IMR-90 (cell line): ENCODE results near the gene NARF. TPM values are rescaled to one million over a fixed set of nuclear protein-coding genes. Genes with fewer than 3 reads are reported as not detected.

Experiments
- ATAC-seq: fragments of 200-7000 bp; cut with Tn5 transposase; 2 replicates; pipeline ENCODE4 v1.9.1; 2020; ENCODE audit warnings: low read depth, mild to moderate bottlenecking, moderate library complexity
- BruUV-seq: library from RNA; stranded (reverse); fragments of 400-500 nt; replicated peaks from 2 replicates; lab custom pipeline; 2021; lab: Mats Ljungman, UMichigan
- CTCF ChIA-PET: fragments of 300-600 bp; formaldehyde crosslinking; extraction: SDS; loops from one replicate; lab custom pipeline; 2021; ENCODE audit warnings: antibody characterized with exemption; lab: Yijun Ruan, JAX
- POLR2A ChIA-PET: fragments of 300-600 bp; sonication (Branson Sonifier 250); formaldehyde crosslinking; loops from one replicate; lab custom pipeline; 2022; ENCODE audit warnings: antibody characterized with exemption; ENCODE audit not compliant: unreplicated experiment; lab: Charles Lee
- DNase-seq: peaks from one replicate; pipeline ENCODE4 v3.0.0; 2013
- H2AFZ ChIP-seq: replicated peaks from 2 replicates; pipeline ENCODE3; 2013; ENCODE audit warnings: low read length, mild to moderate bottlenecking; ENCODE audit not compliant: poor library complexity
- H2AK5ac ChIP-seq: 2 replicates; pipeline ENCODE4 v1.6.1; 2013; ENCODE audit warnings: low read depth, low read length, inconsistent platforms
- H2AK9ac ChIP-seq: replicated peaks from 2 replicates; pipeline ENCODE3; 2013; ENCODE audit warnings: mild to moderate bottlenecking, low read depth, low read length, moderate library complexity; ENCODE audit not compliant: poor library complexity
- H2BK120ac ChIP-seq: 2 replicates; pipeline ENCODE4 v1.6.1; 2013; ENCODE audit warnings: low read depth, low read length, inconsistent platforms
- H2BK15ac ChIP-seq: 3 replicates; pipeline ENCODE4 v1.6.1; 2013; ENCODE audit warnings: low read depth, low read length, inconsistent platforms
- H2BK20ac ChIP-seq: 2 replicates; pipeline ENCODE4 v1.6.1; 2013; ENCODE audit warnings: low read depth, mild to moderate bottlenecking, inconsistent platforms, low read length, moderate library complexity
- H2BK5ac ChIP-seq: 2 replicates; pipeline ENCODE4 v1.6.1; 2013; ENCODE audit warnings: mild to moderate bottlenecking, low read depth, low read length, inconsistent platforms; ENCODE audit not compliant: poor library complexity, severe bottlenecking
- H3K14ac ChIP-seq: replicated peaks from 2 replicates; pipeline ENCODE4 v1.6.1; 2013; ENCODE audit warnings: low read depth, low read length, inconsistent platforms
- H3K18ac ChIP-seq: 2 replicates; pipeline ENCODE4 v1.6.1; 2013; ENCODE audit warnings: low read depth, low read length, control low read depth
- H3K23ac ChIP-seq: 2 replicates; pipeline ENCODE4 v1.6.1; 2013; ENCODE audit warnings: low read depth, low read length, inconsistent platforms
- H3K27ac ChIP-seq: 2 replicates; pipeline ENCODE4 v1.5.1; 2013; ENCODE audit warnings: mild to moderate bottlenecking, control low read depth, low read length; ENCODE audit not compliant: insufficient read depth
- H3K27me3 ChIP-seq: 2 replicates; pipeline ENCODE4 v1.6.1; 2013; ENCODE audit warnings: low read length; ENCODE audit not compliant: control insufficient read depth, insufficient read depth
- H3K36me3 ChIP-seq: 2 replicates; pipeline ENCODE4 v1.6.1; 2013; ENCODE audit warnings: low read length, mixed read lengths; ENCODE audit not compliant: control insufficient read depth, insufficient read depth
- H3K4ac ChIP-seq: 2 replicates; pipeline ENCODE4 v1.6.1; 2013; ENCODE audit warnings: low read depth, low read length, inconsistent platforms
- H3K4me1 ChIP-seq: 2 replicates; pipeline ENCODE4 v1.6.1; 2013; ENCODE audit warnings: low read length, mixed read lengths; ENCODE audit not compliant: control insufficient read depth, insufficient read depth
- H3K4me2 ChIP-seq: 2 replicates; pipeline ENCODE4 v1.6.1; 2013; ENCODE audit warnings: low read depth, mild to moderate bottlenecking, control low read depth, low read length, moderate library complexity
- H3K4me3 ChIP-seq: 2 replicates; pipeline ENCODE4 v1.5.1; 2013; ENCODE audit warnings: low read depth, mild to moderate bottlenecking, control low read depth, low read length, moderate library complexity; ENCODE audit not compliant: insufficient read depth
- H3K56ac ChIP-seq: 2 replicates; pipeline ENCODE4 v1.6.1; 2013; ENCODE audit warnings: low read length, inconsistent platforms; ENCODE audit not compliant: insufficient read depth; ENCODE audit errors: extremely low read depth
- H3K79me1 ChIP-seq, 2 experiments: 2 replicates each; pipeline ENCODE4 v1.6.1; 2013; ENCODE audit warnings: low read length in 2 of 2, inconsistent platforms in 1 of 2, low read depth in 1 of 2
- H3K9ac ChIP-seq: 2 replicates; pipeline ENCODE4 v1.6.1; 2013; ENCODE audit warnings: low read depth, low read length, control low read depth
- H3K9me1 ChIP-seq: 2 replicates; pipeline ENCODE4 v1.6.1; 2013; ENCODE audit warnings: low read length, inconsistent platforms; ENCODE audit not compliant: insufficient read depth
- H3K9me3 ChIP-seq: 2 replicates; pipeline ENCODE4 v1.6.1; 2013; ENCODE audit warnings: low read length; ENCODE audit not compliant: control insufficient read depth, insufficient read depth
- H4K20me1 ChIP-seq: 2 replicates; pipeline ENCODE4 v1.6.1; 2013; ENCODE audit warnings: low read length, inconsistent platforms; ENCODE audit not compliant: insufficient read depth
- H4K5ac ChIP-seq: 2 replicates; pipeline ENCODE4 v1.6.1; 2013; ENCODE audit warnings: mild to moderate bottlenecking, low read depth, low read length, control low read depth
- H4K8ac ChIP-seq, 2 experiments: 2 replicates each; pipeline ENCODE4 v1.6.1; 2013; ENCODE audit warnings: low read depth in 2 of 2, low read length in 2 of 2, control low read depth in 1 of 2, inconsistent platforms in 1 of 2
- H4K91ac ChIP-seq: 2 replicates; pipeline ENCODE4 v1.6.1; 2013; ENCODE audit warnings: low read depth, low read length, inconsistent platforms; ENCODE audit not compliant: insufficient read depth
- CEBPB ChIP-seq: IDR thresholded peaks from 2 replicates; pipeline ENCODE4 v1.6.1; 2012; ENCODE audit warnings: low read depth, low read length, improper control_type of control experiment
- MXI1 ChIP-seq: IDR thresholded peaks from 2 replicates; pipeline ENCODE4 v1.6.1; 2012; ENCODE audit warnings: low read depth, mild to moderate bottlenecking, low read length, moderate library complexity, borderline replicate concordance
- WGBS, 2 experiments: methylation state at CpG; one replicate each; pipeline versions ENCODE4 v1.1.5 to v1.1.7; 2013; ENCODE audit warnings: missing lambda C conversion rate in 2 of 2; ENCODE audit not compliant: insufficient read length in 1 of 2; ENCODE audit errors: extremely low coverage in 2 of 2; 5-methylcytosine and 5-hydroxymethylcytosine counted together
- dilution Hi-C: fragments of 300-500 bp; cut with HindIII; formaldehyde crosslinking; loops from one replicate; pipeline ENCODE4 v1.14.3; 2018; ENCODE audit warnings: low sequenced_read_pairs; ENCODE audit not compliant: unreplicated experiment
- in situ Hi-C: fragments of 300-500 bp; cut with MboI; formaldehyde crosslinking; loops from 3 replicates; pipeline ENCODE4 v1.14.3; 2019; ENCODE audit warnings: low sequenced_read_pairs, inconsistent platforms, mixed read lengths
- intact Hi-C: fragments of 100-400 bp; cut with micrococcal nuclease; formaldehyde crosslinking; loops from 2 replicates; pipeline ENCODE4 v1.10.0; 2022
- polyA plus RNA-seq, 3 experiments: library from polyadenylated mRNA; depleted of rRNA; stranded (reverse); fragments of >200 nt; gene quantifications; 2 replicates each; pipeline ENCODE4 v1.2.3, GENCODE V29; 2012; ENCODE audit warnings: low replicate concordance in 1 of 3
- total RNA-seq: library from RNA; depleted of rRNA; stranded (reverse); fragments of >200 nt; gene quantifications from 2 replicates; pipeline ENCODE4 v1.2.3, GENCODE V29; 2012

The NARF gene
- total and polyA plus RNA-seq, 2 of the 4 experiments (the other 2 are of a cell fraction): 83.7 to 94.8 TPM

- no TSS peak for BruUV-seq
- 1% methylated on average over 32 of the region's 94 CpGs; no CpG with 5 or more reads in 1 of the 2 experiments for WGBS, 2 experiments
- H4K91ac ChIP-seq: no peak overlapping the region
- dilution Hi-C loops (no loop called here), intact Hi-C loops (loop anchor here (2.0 kb wide), 1 partner anchor 23 kb away; no protein-coding TSS in a partner anchor), in situ Hi-C loops (no loop called here)
- H3K27me3 ChIP-seq: no peaks in the 10 kb centered on the region
- H3K18ac ChIP-seq: no peak overlapping the region
- no peak overlapping the region for H4K5ac ChIP-seq
- peaks cover 0 to 39% of the 10 kb centered on the region in 2 experiments; a peak in 2 of 4 replicates for H3K79me1 ChIP-seq
- H3K4me2 ChIP-seq: peak overlapping the region; percentile 97
- DNase-seq (no peak), ATAC-seq (peak; percentile 8)
- no peak for TF ChIP-seq CEBPB
- 0 out of 2 replicates have a peak, but pooled peaks have one; percentile 12 for TF ChIP-seq MXI1
- peak overlapping the region; percentile 21 for H2AK9ac ChIP-seq
- H3K23ac ChIP-seq: peak overlapping the region; percentile 84
- H3K14ac ChIP-seq: peak overlapping the region; percentile 33; the same call in 1 of the 2 replicates
- no peak overlapping the region for H2BK120ac ChIP-seq
- H3K9me1 ChIP-seq: peaks cover 8% of the 10 kb centered on the region; the same call in 1 of the 2 replicates
- peaks cover 3% of the 10 kb centered on the region; the same call in 1 of the 2 replicates for H3K4me1 ChIP-seq
- H2AK5ac ChIP-seq: peak overlapping the region; percentile 43; the same call in 1 of the 2 replicates
- H4K20me1 ChIP-seq: peaks cover 50% of the 10 kb centered on the region
- H3K9me3 ChIP-seq: no peaks in the 10 kb centered on the region
- no peak overlapping the region for H2BK20ac ChIP-seq
- peak overlapping the region; percentile 75; the same call in 1 of the 2 replicates for H3K56ac ChIP-seq
- H3K27ac ChIP-seq: peak overlapping the region; percentile 67
- ChIA-PET POLR2A (interaction anchor here (0.7 to 1.0 kb wide), 2 partner anchors 9 to 14 kb away, joined by 3 to 4 read pairs; no protein-coding TSS in a partner anchor), CTCF (interaction anchor here (1.3 kb wide), 1 partner anchor 16 kb away, joined by 4 read pairs; no protein-coding TSS in a partner anchor)
- no peak overlapping the region; the same call in 2 of the 3 replicates for H2BK15ac ChIP-seq
- peak overlapping the region; percentile 65 for H3K9ac ChIP-seq
- no peak overlapping the region for H2BK5ac ChIP-seq
- H4K8ac ChIP-seq: no peak overlapping the region
- peak overlapping the region; percentile 86 for H3K4me3 ChIP-seq
- peak overlapping the region; percentile 43 for H3K4ac ChIP-seq
- no peaks in the 10 kb centered on the region for H3K36me3 ChIP-seq
- H2AFZ ChIP-seq: peak overlapping the region; percentile 86
Measured at GRCh38 chr17:82519971-82520903, 61.7 kb downstream of the NARF start.
